OCI-LY1 (cell line): ENCODE results near the gene MYEF2.

Experiments used
- H2AFZ ChIP-seq: fragments of 200-600 bp; sonication (generic), shearing (Covaris generic); 2 replicates; pipeline ENCODE4 v1.6.0; 2014; ENCODE audit warnings: antibody characterized with exemption, mild to moderate bottlenecking, low read length
- H3F3A ChIP-seq: fragments of 200-600 bp; sonication (generic), shearing (Covaris generic); 2 replicates; pipeline ENCODE4 v1.6.0; 2014; ENCODE audit warnings: mild to moderate bottlenecking, antibody characterized with exemption, low read length, moderate library complexity; ENCODE audit not compliant: insufficient read depth
- H3K27ac ChIP-seq: fragments of 200-600 bp; sonication (generic); 2 replicates; pipeline ENCODE4 v1.5.1; 2014; ENCODE audit warnings: low read length, mixed run types, mild to moderate bottlenecking, low read depth; ENCODE audit not compliant: poor library complexity, severe bottlenecking
- H3K27me3 ChIP-seq: fragments of 200-600 bp; sonication (generic); 2 replicates; pipeline ENCODE4 v1.6.0; 2014; ENCODE audit warnings: antibody characterized with exemption, mild to moderate bottlenecking, low read length, moderate library complexity; ENCODE audit not compliant: insufficient read depth
- H3K36me3 ChIP-seq: fragments of 200-600 bp; sonication (generic); 2 replicates; pipeline ENCODE4 v1.6.1; 2014; ENCODE audit warnings: mild to moderate bottlenecking, antibody characterized with exemption, low read length, moderate library complexity, mixed read lengths; ENCODE audit not compliant: insufficient read depth
- H3K4me1 ChIP-seq: fragments of 200-600 bp; sonication (generic); 2 replicates; pipeline ENCODE4 v1.5.1; 2014; ENCODE audit warnings: mild to moderate bottlenecking, low read length, moderate library complexity; ENCODE audit not compliant: insufficient read depth, severe bottlenecking
- H3K4me2 ChIP-seq: fragments of 200-600 bp; sonication (generic), shearing (Covaris generic); 2 replicates; pipeline ENCODE4 v1.6.1; 2014; ENCODE audit warnings: low read length
- H3K4me3 ChIP-seq: fragments of 200-600 bp; sonication (generic); 2 replicates; pipeline ENCODE4 v1.5.1; 2014; ENCODE audit warnings: low read length, low read depth, mild to moderate bottlenecking, mixed read lengths; ENCODE audit not compliant: poor library complexity, severe bottlenecking
- H3K79me2 ChIP-seq: fragments of 200-600 bp; shearing (Covaris generic); 2 replicates; pipeline ENCODE4 v1.6.1; 2016; ENCODE audit warnings: mixed run types, low read length, mixed read lengths; ENCODE audit not compliant: insufficient read depth
- H3K9ac ChIP-seq: fragments of 200-600 bp; sonication (generic), shearing (Covaris generic); 2 replicates; pipeline ENCODE4 v1.6.1; 2014; ENCODE audit warnings: mild to moderate bottlenecking, low read length, mixed read lengths
- H3K9me2 ChIP-seq: fragments of 200-600 bp; sonication (generic), shearing (Covaris generic); 2 replicates; pipeline ENCODE4 v1.6.1; 2014; ENCODE audit warnings: low read depth, mild to moderate bottlenecking, low read length, mixed read lengths
- H3K9me3 ChIP-seq: fragments of 200-600 bp; shearing (Covaris generic); 2 replicates; pipeline ENCODE4 v1.6.1; 2014; ENCODE audit warnings: low read length, mixed read lengths
- H4K20me1 ChIP-seq: fragments of 200-600 bp; sonication (generic), shearing (Covaris generic); 2 replicates; pipeline ENCODE4 v1.6.0; 2016; ENCODE audit warnings: mild to moderate bottlenecking, low read length; ENCODE audit not compliant: insufficient read depth
- EZH2 ChIP-seq: fragments of 200-600 bp; sonication (generic), shearing (Covaris generic); IDR thresholded peaks from 2 replicates; pipeline ENCODE4 v1.8.0; 2017; ENCODE audit warnings: borderline replicate concordance, mixed run types, mild to moderate bottlenecking, antibody characterized with exemption, low read length, moderate library complexity, mixed read lengths
- TF ChIP-seq, protein P1 (sequence below): fragments of 200-600 bp; sonication (generic), shearing (Covaris generic); IDR thresholded peaks from 2 replicates; pipeline ENCODE4 v1.5.1; 2017; ENCODE audit warnings: mild to moderate bottlenecking, antibody characterized with exemption, low read length, moderate library complexity, mixed read lengths

The MYEF2 gene

DNA sequence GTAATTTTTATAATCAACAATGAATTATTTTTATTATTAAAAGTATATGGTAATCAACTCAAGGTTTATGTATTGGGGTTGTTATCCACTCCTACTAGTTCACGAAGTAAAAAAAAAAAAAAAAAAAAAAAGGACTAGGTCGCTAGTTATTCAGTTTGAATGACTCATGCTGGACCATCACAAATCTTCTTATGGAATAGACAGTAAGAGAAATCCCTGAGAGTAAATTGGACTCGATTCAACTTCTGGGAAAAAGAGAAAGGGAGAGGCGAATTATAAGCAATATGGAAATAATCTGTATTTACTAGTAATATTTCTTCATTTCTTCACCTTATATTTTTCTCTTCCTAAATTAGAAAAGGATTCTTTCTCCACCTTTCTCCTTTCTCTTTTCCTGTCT, 2.0 kb downstream of the MYEF2 start:
- no peak overlapping the region for H3K9ac ChIP-seq
- H4K20me1 ChIP-seq = no peaks in the 10 kb centered on the region
- peak overlapping the region; percentile 83 for H3K4me2 ChIP-seq
- H3K4me3 ChIP-seq = no peak overlapping the region
- no peak overlapping the region for H2AFZ ChIP-seq
- H3K4me1 ChIP-seq = peaks cover 30% of the 10 kb centered on the region
- H3K9me2 ChIP-seq = no peaks in the 10 kb centered on the region
- no peaks in the 10 kb centered on the region for H3K27me3 ChIP-seq
- H3K9me3 ChIP-seq = 0 out of 2 replicates have a peak, but pooled peaks cover 2% of the 10 kb centered on the region
- no peak overlapping the region for H3K27ac ChIP-seq
- no peaks in the 10 kb centered on the region for H3F3A ChIP-seq
- TF ChIP-seq, protein P1, sequence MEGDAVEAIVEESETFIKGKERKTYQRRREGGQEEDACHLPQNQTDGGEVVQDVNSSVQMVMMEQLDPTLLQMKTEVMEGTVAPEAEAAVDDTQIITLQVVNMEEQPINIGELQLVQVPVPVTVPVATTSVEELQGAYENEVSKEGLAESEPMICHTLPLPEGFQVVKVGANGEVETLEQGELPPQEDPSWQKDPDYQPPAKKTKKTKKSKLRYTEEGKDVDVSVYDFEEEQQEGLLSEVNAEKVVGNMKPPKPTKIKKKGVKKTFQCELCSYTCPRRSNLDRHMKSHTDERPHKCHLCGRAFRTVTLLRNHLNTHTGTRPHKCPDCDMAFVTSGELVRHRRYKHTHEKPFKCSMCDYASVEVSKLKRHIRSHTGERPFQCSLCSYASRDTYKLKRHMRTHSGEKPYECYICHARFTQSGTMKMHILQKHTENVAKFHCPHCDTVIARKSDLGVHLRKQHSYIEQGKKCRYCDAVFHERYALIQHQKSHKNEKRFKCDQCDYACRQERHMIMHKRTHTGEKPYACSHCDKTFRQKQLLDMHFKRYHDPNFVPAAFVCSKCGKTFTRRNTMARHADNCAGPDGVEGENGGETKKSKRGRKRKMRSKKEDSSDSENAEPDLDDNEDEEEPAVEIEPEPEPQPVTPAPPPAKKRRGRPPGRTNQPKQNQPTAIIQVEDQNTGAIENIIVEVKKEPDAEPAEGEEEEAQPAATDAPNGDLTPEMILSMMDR = no peak
- TF ChIP-seq EZH2 = no peak
- H3K36me3 ChIP-seq = no peaks in the 10 kb centered on the region
- peaks cover 59% of the 10 kb centered on the region for H3K79me2 ChIP-seq

GRCh38 chr15:48175126-48175525, 3.0 kb downstream of the MYEF2 start:
- no peak for TF ChIP-seq EZH2
- TF ChIP-seq, protein P1 = no peak
- H2AFZ ChIP-seq = no peak overlapping the region
- H3K4me2 ChIP-seq = no peak overlapping the region
- H3K4me3 ChIP-seq = no peak overlapping the region
- H3K9ac ChIP-seq = no peak overlapping the region
- no peaks in the 10 kb centered on the region for H3K9me2 ChIP-seq
- no peaks in the 10 kb centered on the region for H3F3A ChIP-seq
- no peaks in the 10 kb centered on the region for H3K36me3 ChIP-seq
- no peak overlapping the region for H3K27ac ChIP-seq
- H3K79me2 ChIP-seq = peaks cover 66% of the 10 kb centered on the region
- H3K9me3 ChIP-seq = 0 out of 2 replicates have a peak, but pooled peaks cover 2% of the 10 kb centered on the region
- H4K20me1 ChIP-seq = no peaks in the 10 kb centered on the region
- no peaks in the 10 kb centered on the region for H3K27me3 ChIP-seq
- H3K4me1 ChIP-seq = peaks cover 30% of the 10 kb centered on the region

DNA sequence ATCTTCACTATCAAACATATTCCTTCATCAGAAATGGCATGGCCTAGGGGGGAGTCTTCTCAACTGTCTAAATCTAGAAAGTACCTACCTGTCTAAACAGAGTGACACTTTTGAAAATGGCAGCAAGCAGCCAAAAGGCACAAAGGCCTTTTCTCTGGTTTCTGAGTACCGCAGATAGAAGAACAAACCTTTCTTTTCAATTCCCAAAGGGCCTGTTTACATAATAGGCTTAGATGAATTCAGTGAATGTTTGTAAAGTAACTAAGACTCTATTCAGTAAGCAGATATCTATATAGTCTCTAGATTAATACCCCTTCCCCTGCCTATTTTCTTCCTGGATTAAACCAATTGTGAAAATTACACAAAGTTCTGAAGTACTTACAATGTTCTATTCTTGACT, 7.1 kb downstream of the MYEF2 start:
- no peaks in the 10 kb centered on the region for H3K27me3 ChIP-seq
- H3K4me3 ChIP-seq = no peak overlapping the region
- H2AFZ ChIP-seq = no peak overlapping the region
- peaks cover 10% of the 10 kb centered on the region for H3K4me1 ChIP-seq
- peaks cover 54% of the 10 kb centered on the region for H3K79me2 ChIP-seq
- H3K27ac ChIP-seq = no peak overlapping the region
- peaks cover 22% of the 10 kb centered on the region; the same call in 1 of the 2 replicates for H3K36me3 ChIP-seq
- 0 out of 2 replicates have a peak, but pooled peaks cover 2% of the 10 kb centered on the region for H3K9me3 ChIP-seq
- H3F3A ChIP-seq = no peaks in the 10 kb centered on the region
- H3K9ac ChIP-seq = no peak overlapping the region
- H3K4me2 ChIP-seq = no peak overlapping the region
- no peak for TF ChIP-seq EZH2
- TF ChIP-seq, protein P1 = no peak
- H4K20me1 ChIP-seq = no peaks in the 10 kb centered on the region
- H3K9me2 ChIP-seq = no peaks in the 10 kb centered on the region
